Measurements from ENCODE around the gene NFATC2IP. TPM values are rescaled to one million over a fixed set of nuclear protein-coding genes. Genes with fewer than 3 reads are reported as not detected.

The NFATC2IP gene
- total RNA-seq, 5 donors from 2014 or later (not counting 1 experiment from before 2014, with no cell fraction given), result 78.5 to 111 (median 100) TPM

- Mint-ChIP-seq H3K27ac (peak overlapping the region; percentile 99), H3K4me1 (peaks cover 69 to 78% (median 74%) of the 10 kb centered on the region in 3 donors), H3K27me3 (no peaks in the 10 kb centered on the region), H3K9me3 (no peaks in the 10 kb centered on the region), H3K4me3 (peak overlapping the region in 1 of 3 donors; percentile 76), H3K36me3 (no peaks in the 10 kb centered on the region)
- Histone ChIP-seq H3K4me1 (ENCODE audit: control insufficient read depth in 1 of 2, extremely low read depth in 1 of 2, insufficient read depth in 2 of 2, low read length in 2 of 2) (peaks cover 43 to 74% of the 10 kb centered on the region in 2 experiments), H3K27ac (ENCODE audit: low read length) (peak overlapping the region; percentile 67), H3K36me3 (ENCODE audit: control insufficient read depth in 2 of 2, extremely low read depth in 1 of 2, insufficient read depth in 1 of 2, low read length in 1 of 2) (no peaks in the 10 kb centered on the region), H3K4me3 (ENCODE audit: control insufficient read depth in 1 of 2, extremely low read depth in 1 of 2, low read length in 1 of 2) (no peak overlapping the region), H3K27me3 (replicated peaks in 1 of 2; ENCODE audit: control insufficient read depth in 2 of 2, extremely low read depth in 1 of 2, insufficient read depth in 2 of 2, low read length in 1 of 2) (no peaks in the 10 kb centered on the region), H3K9me3 (no peaks in the 10 kb centered on the region)
- ATAC-seq (replicated peaks in 1 of 4), result no peak
- POLR2A ChIA-PET, result interaction anchor here in 1 of 2 donors (0.5 kb wide), 1 partner anchor 1602 kb away, joined by 8 read pairs; no protein-coding TSS in a partner anchor
- CTCF ChIA-PET, result no interaction called here
- DNase-seq, result no peak
- WGBS (ENCODE audit: insufficient coverage), result 100% methylated on average over 3 of the region's 4 CpGs
Measured at GRCh38 chr16:29011851-29012250, 61.1 kb downstream of the NFATC2IP start.

DNA sequence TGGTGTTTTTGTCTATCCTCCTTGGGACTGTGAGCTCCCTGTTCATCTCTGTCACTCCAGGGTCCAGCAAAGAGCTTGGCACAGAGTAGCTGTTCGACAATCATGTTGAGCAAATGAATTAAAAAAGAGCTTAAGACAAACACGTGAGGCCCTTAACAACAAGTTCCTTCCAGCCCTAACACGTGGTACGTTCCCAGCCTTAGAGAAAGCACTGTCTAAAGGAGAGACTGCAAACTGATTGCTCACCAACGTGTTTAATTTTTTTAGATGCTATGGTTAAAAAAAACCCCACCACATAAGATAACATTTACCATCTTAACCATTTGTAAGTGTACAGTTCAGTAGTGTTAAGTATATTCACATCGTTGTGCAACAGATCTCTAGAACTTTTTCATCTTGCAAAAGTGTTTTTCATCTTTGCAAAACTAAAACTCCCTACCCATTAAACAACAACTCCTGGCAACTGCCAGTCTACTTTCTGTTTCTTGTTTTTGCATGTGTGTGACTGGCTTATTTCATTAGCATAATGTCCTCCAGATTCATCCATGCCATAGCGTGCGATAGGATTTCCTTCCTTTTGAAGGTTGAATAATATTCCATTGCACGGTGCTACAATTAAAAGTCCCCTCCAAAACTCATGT, 62.3 kb downstream of the NFATC2IP start:
- ATAC-seq (replicated peaks in 1 of 4), result peak; percentile 63 to 83 (median 72)
- H3K4me3 Mint-ChIP-seq, result peak overlapping the region; percentile 21 to 76 (median 40)
- Histone ChIP-seq H3K9me3 (no peaks in the 10 kb centered on the region), H3K27ac (ENCODE audit: low read length) (peak overlapping the region; percentile 67), H3K27me3 (replicated peaks in 1 of 2; ENCODE audit: control insufficient read depth in 2 of 2, extremely low read depth in 1 of 2, insufficient read depth in 2 of 2, low read length in 1 of 2) (no peaks in the 10 kb centered on the region), H3K36me3 (ENCODE audit: control insufficient read depth in 2 of 2, extremely low read depth in 1 of 2, insufficient read depth in 1 of 2, low read length in 1 of 2) (no peaks in the 10 kb centered on the region), H3K4me3 (ENCODE audit: control insufficient read depth in 1 of 2, extremely low read depth in 1 of 2, low read length in 1 of 2) (no peak overlapping the region), H3K4me1 (ENCODE audit: control insufficient read depth in 1 of 2, extremely low read depth in 1 of 2, insufficient read depth in 2 of 2, low read length in 2 of 2) (peaks cover 37 to 66% of the 10 kb centered on the region in 2 experiments)
- no peaks in the 10 kb centered on the region for H3K9me3 Mint-ChIP-seq
- H3K4me1 Mint-ChIP-seq, result peaks cover 60 to 73% (median 64%) of the 10 kb centered on the region in 3 donors
- H3K27ac Mint-ChIP-seq, result peak overlapping the region; percentile 99
- POLR2A ChIA-PET, result interaction anchor here in 1 of 2 donors (0.6 to 1.0 kb wide), 3 partner anchors 25 to 985 kb away, joined by 4 to 12 read pairs (median 9); partner anchors contain the start of gene LAT
- WGBS (ENCODE audit: insufficient coverage), result 0% methylated on average over 2 of the region's 9 CpGs
- CTCF ChIA-PET, result interaction anchor here (0.6 kb wide), 3 partner anchors 36 to 132 kb away, joined by 5 to 7 read pairs (median 5); no protein-coding TSS in a partner anchor
- no peaks in the 10 kb centered on the region for H3K27me3 Mint-ChIP-seq
- no peaks in the 10 kb centered on the region for H3K36me3 Mint-ChIP-seq
- DNase-seq, result peak in 28 of 35 experiments; percentile 16 to 75 (median 43)

- ATAC-seq (replicated peaks in 1 of 4), result no peak
- no peak overlapping the region for H3K27ac ChIP-seq (ENCODE audit: low read length)
- H3K4me3 Mint-ChIP-seq, result peak overlapping the region in 1 of 3 donors; percentile 45
- H3K4me3 ChIP-seq (ENCODE audit: control insufficient read depth in 1 of 2, extremely low read depth in 1 of 2, low read length in 1 of 2), result no peak overlapping the region
- ChIA-PET POLR2A (no interaction called here), CTCF (interaction anchor here in 1 of 2 donors (0.6 kb wide), 1 partner anchor 38 kb away, joined by 4 read pairs; no protein-coding TSS in a partner anchor)
- peaks cover 45 to 57% (median 50%) of the 10 kb centered on the region in 3 donors for H3K4me1 Mint-ChIP-seq
- H3K36me3 ChIP-seq (ENCODE audit: control insufficient read depth in 2 of 2, extremely low read depth in 1 of 2, insufficient read depth in 1 of 2, low read length in 1 of 2), result no peaks in the 10 kb centered on the region
- no peaks in the 10 kb centered on the region for H3K27me3 Mint-ChIP-seq
- peaks cover 23 to 50% of the 10 kb centered on the region in 2 experiments for H3K4me1 ChIP-seq (ENCODE audit: control insufficient read depth in 1 of 2, extremely low read depth in 1 of 2, insufficient read depth in 2 of 2, low read length in 2 of 2)
- no peaks in the 10 kb centered on the region for H3K27me3 ChIP-seq (replicated peaks in 1 of 2; ENCODE audit: control insufficient read depth in 2 of 2, extremely low read depth in 1 of 2, insufficient read depth in 2 of 2, low read length in 1 of 2)
- H3K9me3 ChIP-seq, result no peaks in the 10 kb centered on the region
- H3K36me3 Mint-ChIP-seq, result no peaks in the 10 kb centered on the region
- H3K9me3 Mint-ChIP-seq, result no peaks in the 10 kb centered on the region
- H3K27ac Mint-ChIP-seq, result peak overlapping the region; percentile 99
- DNase-seq, result no peak
- WGBS (ENCODE audit: insufficient coverage), result 96% methylated on average over 3 of the region's 3 CpGs
Measured at GRCh38 chr16:29014561-29015069, 63.9 kb downstream of the NFATC2IP start.

Other genes starting within 250 kb of the NFATC2IP start
- gene EIF3C, start 239.5 kb upstream of the NFATC2IP start, total RNA-seq, result 100 to 1,000 TPM; 196 to 414 (median 337) TPM
- gene NPIPB9, start 199.2 kb upstream of the NFATC2IP start, total RNA-seq, result 1 to 10 TPM; 3.8 to 6.6 (median 4.5) TPM
- 100 to 1,000 TPM; 273 to 345 (median 281) TPM for gene ATXN2L, start 127.9 kb upstream of the NFATC2IP start, total RNA-seq
- 100 to 1,000 TPM in 4 of 5 donors, 10 to 100 TPM in 1; 90.2 to 131 (median 105) TPM for gene TUFM, start 104.6 kb upstream of the NFATC2IP start, total RNA-seq
- gene SH2B1, start 87.1 kb upstream of the NFATC2IP start, total RNA-seq, result 100 to 1,000 TPM in 3 of 5 donors, 10 to 100 TPM in 2; 90.5 to 127 (median 120) TPM
- 1 to 10 TPM in 2 of 5 donors, under 1 TPM in 3; 0.82 to 1.6 (median 0.95) TPM for gene ATP2A1, start 72.4 kb upstream of the NFATC2IP start, total RNA-seq
- 10 to 100 TPM; 26.9 to 35.5 (median 33.5) TPM for gene RABEP2, start 25.7 kb upstream of the NFATC2IP start, total RNA-seq
- gene CD19, start 19.0 kb upstream of the NFATC2IP start, total RNA-seq, result 10 to 100 TPM in 1 of 5 donors, 1 to 10 TPM in 3, under 1 TPM in 1; 0.82 to 11.9 (median 3.5) TPM
- gene SPNS1, start 23.8 kb downstream of the NFATC2IP start, total RNA-seq, result 10 to 100 TPM; 28.2 to 53.2 (median 47.7) TPM
- 100 to 1,000 TPM; 237 to 440 (median 378) TPM for gene LAT, start 34.1 kb downstream of the NFATC2IP start, total RNA-seq

All from T-cell (primary cell).